Measurements from ENCODE around the gene GORASP2. TPM values are rescaled to one million over a fixed set of nuclear protein-coding genes. Genes with fewer than 3 reads are reported as not detected.

Gene GORASP2
- total RNA-seq, 1 experiment from 2014 or later = 102 TPM

GRCh38 chr2:170969872-170970496 lies 40.9 kb downstream of the GORASP2 start (continued):
- TF ChIP-seq ATF3 (CRISPR knock-in tag; conservative IDR thresholded peaks at IDR 0.05) (no peak), ATF2 (CRISPR knock-in tag; IDR thresholded peaks at IDR 0.05; ENCODE audit: borderline replicate concordance, low read depth) (no peak), IRF1 (CRISPR knock-in tag; IDR thresholded peaks at IDR 0.05) (no peak), ETV6 (CRISPR knock-in tag; IDR thresholded peaks at IDR 0.05) (no peak), PRDM15 (CRISPR knock-in tag; IDR thresholded peaks at IDR 0.05) (no peak), HMGXB4 (CRISPR knock-in tag; IDR thresholded peaks at IDR 0.05) (no peak), ZMAT4 (CRISPR knock-in tag; IDR thresholded peaks at IDR 0.05) (no peak), HMGA2 (CRISPR knock-in tag; IDR thresholded peaks at IDR 0.05) (no peak)

GRCh38 chr2:170971071-170971470 lies 42.0 kb downstream of the GORASP2 start:
- Mint-ChIP-seq H3K27ac (no peak overlapping the region), H3K27me3 (ENCODE audit: low read depth) (peaks cover 4% of the 10 kb centered on the region), H3K36me3 (peaks cover 19% of the 10 kb centered on the region), H3K4me3 (no peak overlapping the region), H3K4me1 (peaks cover 47% of the 10 kb centered on the region), H3K9me3 (no peaks in the 10 kb centered on the region)
- ChIA-PET CTCF (interaction anchor here (5.8 kb wide), 1 partner anchor 42 kb away, joined by 34 read pairs; the partner anchor contains the start of gene GORASP2), POLR2A (no interaction called here)
- no peak for TF ChIP-seq ZNF512 (CRISPR knock-in tag; IDR thresholded peaks at IDR 0.05; ENCODE audit: borderline replicate concordance)
- ATAC-seq (no peak), DNase-seq (ENCODE audit: low spot score) (no peak)

Data from WTC11 (cell line).